Neuronal stem cell (in vitro differentiated cells): ENCODE results near the gene PDXDC1.
A peak's percentile ranks its signal among the peaks of the same experiment; 100 is the strongest.

Source experiments
- DNase-seq: peaks from one replicate; pipeline ENCODE4 v3.0.0-alpha.2; 2013; ENCODE audit warnings: low spot score
- H2AFZ ChIP-seq: one replicate; pipeline ENCODE4 v1.6.1; 2013; ENCODE audit warnings: mild to moderate bottlenecking, low read length, inconsistent platforms
- H2AK5ac ChIP-seq: 2 replicates; pipeline ENCODE4 v1.6.1; 2013; ENCODE audit warnings: low read depth, mild to moderate bottlenecking, inconsistent platforms, low read length, moderate library complexity, mixed read lengths
- H2BK120ac ChIP-seq: 2 replicates; pipeline ENCODE4 v1.6.1; 2013; ENCODE audit warnings: low read depth, mild to moderate bottlenecking, inconsistent platforms, low read length, moderate library complexity, mixed read lengths
- H2BK12ac ChIP-seq: one replicate; pipeline ENCODE4 v1.6.1; 2013; ENCODE audit warnings: low read length, inconsistent platforms
- H2BK15ac ChIP-seq: 2 replicates; pipeline ENCODE4 v1.6.1; 2013; ENCODE audit warnings: mild to moderate bottlenecking, low read length, inconsistent platforms, mixed read lengths
- H2BK5ac ChIP-seq: one replicate; pipeline ENCODE4 v1.6.1; 2013; ENCODE audit warnings: inconsistent platforms, mild to moderate bottlenecking, low read length, moderate library complexity
- H3K14ac ChIP-seq: one replicate; pipeline ENCODE4 v1.6.1; 2013; ENCODE audit warnings: low read length, inconsistent platforms
- H3K18ac ChIP-seq: 2 replicates; pipeline ENCODE4 v1.6.1; 2013; ENCODE audit warnings: low read length, inconsistent platforms
- H3K23ac ChIP-seq: 2 replicates; pipeline ENCODE4 v1.6.1; 2013; ENCODE audit warnings: low read depth, mild to moderate bottlenecking, mixed read lengths, low read length, inconsistent platforms; ENCODE audit not compliant: poor library complexity
- H3K27ac ChIP-seq: replicated peaks from 3 replicates; pipeline ENCODE4 v1.5.1; 2013; ENCODE audit warnings: low read length, inconsistent platforms
- H3K27me3 ChIP-seq, 3 experiments: 2 replicates each; pipeline ENCODE4 v1.6.1; 2013; ENCODE audit warnings: low read length in 3 of 3, mild to moderate bottlenecking in 2 of 3, inconsistent platforms in 1 of 3, low read depth in 1 of 3, mixed read lengths in 1 of 3, moderate library complexity in 1 of 3; ENCODE audit not compliant: control insufficient read depth in 3 of 3, insufficient read depth in 3 of 3
- H3K36me3 ChIP-seq, 2 donors: replicated peaks in 1 of 2; 2 replicates each; pipeline ENCODE4 v1.6.1; 2013; ENCODE audit warnings: low read length in 2 of 2; ENCODE audit not compliant: control insufficient read depth in 2 of 2, insufficient read depth in 2 of 2
- H3K4ac ChIP-seq: 2 replicates; pipeline ENCODE4 v1.6.1; 2013; ENCODE audit warnings: inconsistent platforms, mild to moderate bottlenecking, low read length, moderate library complexity
- H3K4me1 ChIP-seq, 2 donors: 1 replicate in 1 of 2; 2 replicates in 1 of 2; pipeline ENCODE4 v1.6.1; 2013; ENCODE audit warnings: low read length in 2 of 2, low read depth in 1 of 2; ENCODE audit not compliant: control insufficient read depth in 2 of 2, insufficient read depth in 1 of 2
- H3K4me2 ChIP-seq: one replicate; pipeline ENCODE4 v1.6.1; 2013; ENCODE audit warnings: mild to moderate bottlenecking, low read length, inconsistent platforms; ENCODE audit not compliant: insufficient read depth, poor library complexity, severe bottlenecking
- H3K4me3 ChIP-seq, 2 donors: 2 replicates each; pipeline ENCODE4 v1.5.1; 2013; ENCODE audit warnings: low read length in 2 of 2, mild to moderate bottlenecking in 2 of 2, inconsistent platforms in 1 of 2, moderate library complexity in 1 of 2
- H3K79me1 ChIP-seq: one replicate; pipeline ENCODE4 v1.6.1; 2013; ENCODE audit warnings: low read depth, mild to moderate bottlenecking, inconsistent platforms, low read length, moderate library complexity
- H3K9ac ChIP-seq: one replicate; pipeline ENCODE4 v1.6.1; 2013; ENCODE audit warnings: mild to moderate bottlenecking, low read depth, low read length, inconsistent platforms; ENCODE audit not compliant: poor library complexity
- H3K9me3 ChIP-seq, 2 donors: replicated peaks in 1 of 2; 2 replicates each; pipeline versions ENCODE3 to v1.6.1; 2013; ENCODE audit warnings: low read length in 2 of 2, mild to moderate bottlenecking in 2 of 2, inconsistent platforms in 1 of 2, low read depth in 1 of 2, mixed read lengths in 1 of 2, moderate library complexity in 1 of 2; ENCODE audit not compliant: control insufficient read depth in 2 of 2, insufficient read depth in 1 of 2
- H4K8ac ChIP-seq: one replicate; pipeline ENCODE4 v1.6.1; 2013; ENCODE audit warnings: low read depth, mild to moderate bottlenecking, inconsistent platforms, low read length, moderate library complexity
- H4K91ac ChIP-seq: one replicate; pipeline ENCODE4 v1.6.1; 2013; ENCODE audit warnings: low read length, low read depth, mild to moderate bottlenecking, inconsistent platforms; ENCODE audit not compliant: poor library complexity
- WGBS, 2 donors: extraction: QIAGEN DNeasy Blood & Tissue Kit; methylation state at CpG; one replicate each; pipeline ENCODE4 v1.1.7; 2013; ENCODE audit warnings: missing lambda C conversion rate in 2 of 2, mixed read lengths in 1 of 2; ENCODE audit not compliant: insufficient read length in 2 of 2, insufficient replicate concordance in 1 of 2; ENCODE audit errors: extremely low coverage in 2 of 2; 5-methylcytosine and 5-hydroxymethylcytosine counted together

Gene PDXDC1

DNA sequence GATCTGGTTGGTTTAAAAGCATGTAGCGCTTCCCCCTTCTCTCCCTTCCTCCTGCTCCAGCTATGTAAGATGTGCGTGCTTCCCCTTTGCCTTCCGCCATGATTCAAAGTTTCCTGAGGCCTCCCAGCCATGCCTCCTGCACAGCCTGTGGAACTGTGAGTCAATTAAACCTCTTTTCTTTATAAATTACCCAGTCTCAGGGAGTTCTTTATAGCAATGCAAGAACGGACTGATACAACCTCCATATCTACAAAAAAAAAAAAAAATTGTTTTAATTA is 16.6 kb upstream of the PDXDC1 start:
- Histone ChIP-seq H3K4me2 (no peak overlapping the region), H4K91ac (no peak overlapping the region), H2BK15ac (no peak overlapping the region), H3K4me1 (no peaks in the 10 kb centered on the region), H3K9ac (no peak overlapping the region), H2AFZ (no peak overlapping the region), H3K9me3 (no peaks in the 10 kb centered on the region), H2BK5ac (no peak overlapping the region), H3K23ac (no peak overlapping the region), H3K4ac (no peak overlapping the region), H3K27me3 (no peaks in the 10 kb centered on the region), H3K27ac (no peak overlapping the region), H3K36me3 (no peaks in the 10 kb centered on the region), H3K14ac (no peak overlapping the region), H3K18ac (no peak overlapping the region), H3K79me1 (no peaks in the 10 kb centered on the region), H4K8ac (no peak overlapping the region), H2BK120ac (no peak overlapping the region), H2BK12ac (no peak overlapping the region), H3K4me3 (no peak overlapping the region), H2AK5ac (no peak overlapping the region)
- WGBS, 2 donors, result no CpG with 5 or more reads among the region's 4 CpGs
- no peak for DNase-seq

DNA sequence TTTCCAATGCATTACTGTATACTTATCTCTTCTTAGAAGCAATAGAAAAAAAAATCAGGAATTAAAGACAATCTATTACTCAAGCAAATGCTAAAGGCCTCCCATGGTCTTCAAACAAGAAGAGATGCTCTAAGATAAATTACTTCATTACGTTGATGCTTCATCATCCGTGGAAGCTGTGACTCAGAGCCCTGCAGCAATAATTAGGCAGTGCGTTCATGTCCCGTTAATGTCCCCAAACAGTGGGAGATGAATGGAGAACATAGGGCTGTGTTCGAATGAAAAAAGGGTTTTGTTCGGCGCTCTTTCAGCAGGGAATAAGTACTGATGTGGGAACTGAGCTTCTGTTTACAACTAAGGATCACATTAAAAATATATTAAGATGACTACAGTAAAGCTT is 15.9 kb upstream of the PDXDC1 start:
- H3K9ac ChIP-seq, result no peak overlapping the region
- no peak overlapping the region for H3K27ac ChIP-seq
- no peaks in the 10 kb centered on the region for H3K79me1 ChIP-seq
- no peak overlapping the region for H3K14ac ChIP-seq
- no peak overlapping the region for H4K8ac ChIP-seq
- H3K4ac ChIP-seq, result no peak overlapping the region
- no peak overlapping the region for H3K18ac ChIP-seq
- no peak overlapping the region for H2BK5ac ChIP-seq
- no peak overlapping the region for H2BK12ac ChIP-seq
- H3K36me3 ChIP-seq, result no peaks in the 10 kb centered on the region
- H2AK5ac ChIP-seq, result no peak overlapping the region
- H3K23ac ChIP-seq, result no peak overlapping the region
- no peaks in the 10 kb centered on the region for H3K4me1 ChIP-seq
- H3K9me3 ChIP-seq, result peaks cover 0 to 2% of the 10 kb centered on the region in 2 donors
- WGBS, 2 donors, result no CpG with 5 or more reads among the region's 7 CpGs
- no peak for DNase-seq
- H3K4me3 ChIP-seq, result no peak overlapping the region
- H2BK15ac ChIP-seq, result no peak overlapping the region
- H2BK120ac ChIP-seq, result no peak overlapping the region
- H3K27me3 ChIP-seq, result no peaks in the 10 kb centered on the region
- no peak overlapping the region for H3K4me2 ChIP-seq
- no peak overlapping the region for H2AFZ ChIP-seq
- no peak overlapping the region for H4K91ac ChIP-seq

DNA sequence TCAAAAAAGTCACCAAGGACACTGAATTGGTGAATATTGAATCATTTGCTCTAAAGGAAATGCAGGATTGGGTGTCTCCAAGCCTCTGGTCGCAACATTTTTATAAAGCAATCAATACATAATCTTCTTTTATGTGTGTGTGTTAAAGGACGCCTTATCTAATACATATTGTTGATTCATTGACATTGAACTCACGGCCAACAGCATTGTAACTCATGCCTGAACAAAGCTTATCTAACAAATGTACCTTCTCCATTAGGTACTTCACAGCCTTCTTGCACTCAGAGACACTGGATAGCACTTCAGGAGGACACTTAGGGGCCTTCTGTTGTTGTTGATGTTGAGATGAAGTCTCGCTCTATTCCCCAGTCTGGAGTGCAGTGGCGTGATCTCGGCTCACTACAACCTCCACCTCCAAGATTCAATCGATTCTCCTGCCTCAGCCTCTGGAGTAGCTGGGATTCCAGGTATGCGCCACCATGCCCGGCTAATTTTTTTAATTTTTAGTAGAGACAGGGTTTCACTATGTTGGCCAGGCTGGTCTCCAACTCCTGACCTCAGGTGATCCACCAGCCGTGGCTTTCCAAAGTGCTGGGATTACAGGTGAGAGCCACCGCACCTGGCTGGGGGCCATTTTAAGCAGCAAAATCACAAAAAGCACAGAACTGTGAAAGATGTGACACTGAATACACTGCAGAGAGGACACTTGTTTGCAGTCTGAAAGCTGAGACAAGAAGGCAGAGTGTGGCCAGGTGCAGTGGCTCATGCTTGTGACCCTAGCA is 13.2 kb upstream of the PDXDC1 start:
- Histone ChIP-seq H3K36me3 (no peaks in the 10 kb centered on the region), H3K79me1 (no peaks in the 10 kb centered on the region), H3K4ac (no peak overlapping the region), H2AFZ (no peak overlapping the region), H3K4me1 (no peaks in the 10 kb centered on the region), H4K91ac (no peak overlapping the region), H3K4me3 (no peak overlapping the region), H3K27ac (no peak overlapping the region), H3K14ac (no peak overlapping the region), H3K18ac (no peak overlapping the region), H3K4me2 (no peak overlapping the region), H2BK120ac (no peak overlapping the region), H2BK15ac (no peak overlapping the region), H3K9ac (peak overlapping the region; percentile 17), H2BK12ac (no peak overlapping the region), H3K9me3 (peaks cover 0 to 2% of the 10 kb centered on the region in 2 donors), H2BK5ac (no peak overlapping the region), H4K8ac (no peak overlapping the region), H3K23ac (no peak overlapping the region), H3K27me3 (no peaks in the 10 kb centered on the region), H2AK5ac (no peak overlapping the region)
- DNase-seq, result no peak
- WGBS, 2 donors, result no CpG with 5 or more reads among the region's 11 CpGs

DNA sequence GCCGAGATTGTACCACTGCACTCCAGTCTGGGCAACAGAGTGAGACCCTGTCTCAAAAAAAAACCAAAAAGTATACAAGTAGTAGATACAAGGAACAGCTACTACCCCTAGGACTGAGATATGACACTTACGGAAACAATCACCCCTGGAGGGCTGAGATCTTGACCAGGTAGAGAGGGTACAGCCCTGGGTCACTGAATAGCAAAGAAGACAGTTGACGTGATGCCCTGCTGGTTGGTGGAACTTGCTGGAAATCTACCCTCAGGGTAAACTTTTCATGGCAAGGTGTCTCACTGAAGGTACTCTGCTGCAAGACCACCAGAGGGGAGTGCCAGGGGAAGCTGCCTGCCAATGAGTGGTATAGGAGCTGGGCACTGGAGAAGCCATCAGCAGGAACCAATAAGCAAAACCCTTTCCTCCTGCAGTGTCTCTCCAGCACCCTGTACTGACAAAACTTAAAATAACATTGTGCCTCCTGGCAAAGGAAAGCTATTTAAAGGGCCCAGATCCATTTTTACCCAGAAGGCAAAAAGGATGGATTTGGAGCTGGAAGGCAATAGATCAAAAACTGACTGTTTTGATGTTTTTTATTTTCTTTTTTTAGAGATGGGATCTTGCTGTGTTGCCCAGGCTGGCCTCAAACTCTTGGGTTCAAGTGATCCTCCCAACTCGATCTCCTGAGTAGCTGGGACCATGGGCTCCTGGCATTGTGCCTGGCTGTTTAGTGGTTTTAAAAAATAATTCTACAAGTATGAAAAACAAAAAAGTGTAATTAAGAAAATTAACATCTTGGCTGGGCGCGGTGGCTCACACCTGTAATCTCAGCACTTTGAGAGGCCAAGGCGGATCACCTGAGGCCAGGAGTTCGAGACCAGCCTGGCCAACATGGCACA is 11.3 kb upstream of the PDXDC1 start:
- Histone ChIP-seq H3K36me3 (no peaks in the 10 kb centered on the region), H3K9ac (no peak overlapping the region), H3K9me3 (peaks cover 0 to 2% of the 10 kb centered on the region in 2 donors), H3K4me3 (no peak overlapping the region), H3K79me1 (no peaks in the 10 kb centered on the region), H2AK5ac (no peak overlapping the region), H4K91ac (no peak overlapping the region), H2BK15ac (no peak overlapping the region), H2AFZ (no peak overlapping the region), H3K23ac (no peak overlapping the region), H2BK5ac (no peak overlapping the region), H3K4ac (no peak overlapping the region), H3K27ac (no peak overlapping the region), H3K18ac (no peak overlapping the region), H3K4me2 (no peak overlapping the region), H2BK12ac (no peak overlapping the region), H2BK120ac (no peak overlapping the region), H3K14ac (no peak overlapping the region), H3K4me1 (no peaks in the 10 kb centered on the region), H4K8ac (no peak overlapping the region), H3K27me3 (no peaks in the 10 kb centered on the region)
- no CpG with 5 or more reads among the region's 8 CpGs for whole genome bisulfite sequencing, 2 donors
- DNase-seq, result no peak
